Erythroblast (primary cell): Measurements from ENCODE around the gene SCYL1.

ENCODE experiments used
- GATA1 ChIP-seq: IDR thresholded peaks from 2 replicates; pipeline ENCODE4 v1.6.1; 2011; ENCODE audit warnings: low read depth, mild to moderate bottlenecking, control low read depth, low read length, moderate library complexity
- POLR2A ChIP-seq: IDR thresholded peaks from 2 replicates; pipeline ENCODE4 v1.6.1; 2011; ENCODE audit warnings: mild to moderate bottlenecking, low read length

GRCh38 chr11:65524014-65524740 lies 706 bp upstream of the SCYL1 start:
- TF ChIP-seq POLR2A, result no peak
- TF ChIP-seq GATA1, result no peak
